Esophagus muscularis mucosa (tissue), 4 donors: ENCODE results near the gene PPFIA4. TPM values are rescaled to one million over a fixed set of nuclear protein-coding genes. Genes with fewer than 3 reads are reported as not detected.
"Not testable (repeated sequence)": the region's sequence is repeated elsewhere in the genome, so short reads cannot be mapped to it uniquely, and the experiment has no call there.

Source experiments
- DNase-seq: peaks from one replicate; pipeline ENCODE4 v3.0.0-alpha.2; 2017; ENCODE audit errors: extremely low spot score
- H3K27ac ChIP-seq, 4 donors: fragments of 200-600 bp; sonication (generic); replicated peaks in 1 of 4; 1 replicate in 3 of 4; 2 replicates in 1 of 4; pipeline ENCODE4 v1.5.1; 2016 to 2019; ENCODE audit warnings: mild to moderate bottlenecking in 1 of 4
- H3K27me3 ChIP-seq, 4 donors: fragments of 200-600 bp; sonication (generic); one replicate each; pipeline versions ENCODE4 v1.5.1 to v1.6.0; 2016 to 2019
- H3K36me3 ChIP-seq, 4 donors: fragments of 200-600 bp; sonication (generic); one replicate each; pipeline ENCODE4 v1.5.1; 2016 to 2019
- H3K4me1 ChIP-seq, 4 donors: fragments of 200-600 bp; sonication (generic); one replicate each; pipeline ENCODE4 v1.5.1; 2016 to 2019
- H3K4me3 ChIP-seq, 4 donors: fragments of 200-600 bp; sonication (generic); 1 replicate in 2 of 4; 2 replicates in 2 of 4; pipeline ENCODE4 v1.5.1; 2016 to 2019; ENCODE audit warnings: mild to moderate bottlenecking in 4 of 4, moderate library complexity in 1 of 4
- H3K9me3 ChIP-seq, 4 donors: fragments of 200-600 bp; sonication (generic); 1 replicate in 3 of 4; 2 replicates in 1 of 4; pipeline ENCODE4 v1.5.1; 2016 to 2019
- CTCF ChIP-seq, 3 experiments: fragments of 200-600 bp in 2 of 3; fragments of 450-650 bp in 1 of 3; sonication (generic) in 2 of 3; IDR thresholded peaks; one replicate each; pipeline ENCODE4 v1.5.1; 2017 to 2019; ENCODE audit warnings: antibody characterized with exemption in 3 of 3, mild to moderate bottlenecking in 2 of 3, moderate library complexity in 1 of 3
- EP300 ChIP-seq: sonication (generic); formaldehyde crosslinking; IDR thresholded peaks from one replicate; pipeline ENCODE4 v1.6.1; 2017; ENCODE audit warnings: antibody characterized with exemption
- POLR2A ChIP-seq: fragments of 450-650 bp; IDR thresholded peaks from one replicate; pipeline ENCODE4 v1.6.1; 2017; ENCODE audit warnings: antibody characterized with exemption, moderate library complexity, mild to moderate bottlenecking, low read depth
- POLR2AphosphoS5 ChIP-seq, 2 donors: sonication (generic); formaldehyde crosslinking; IDR thresholded peaks; one replicate each; pipeline ENCODE4 v1.6.1; 2017; ENCODE audit warnings: antibody characterized with exemption in 2 of 2
- WGBS: methylation state at CpG from one replicate; pipeline ENCODE4 v1.1.5; 2018; 5-methylcytosine and 5-hydroxymethylcytosine counted together
- intact Hi-C: fragments of 100-400 bp; cut with DNase I; formaldehyde crosslinking; loops from one replicate; pipeline ENCODE4 v1.15.1; 2023
- total RNA-seq, 4 donors: library from RNA; depleted of rRNA; stranded (reverse); fragments of >200 nt; gene quantifications; one replicate each; pipeline versions ENCODE4 v1.1.0 to v1.2.1, GENCODE V29; 2016

The PPFIA4 gene
- total RNA-seq, 4 donors from 2014 or later, result 0.42 to 1.6 (median 1.1) TPM

- intact Hi-C loops, result no loop called here
- Histone ChIP-seq H3K36me3 (no peaks in the 10 kb centered on the region), H3K9me3 (no peaks in the 10 kb centered on the region), H3K4me3 (no peak overlapping the region), H3K27ac (no peak overlapping the region), H3K27me3 (peaks cover 0 to 8% (median 0%) of the 10 kb centered on the region in 4 donors), H3K4me1 (no peaks in the 10 kb centered on the region)
- no peak for DNase-seq
- TF ChIP-seq POLR2A (no peak), POLR2AphosphoS5 (IDR thresholded peaks at IDR 0.05) (no peak)
- 73% methylated on average over 3 of the region's 3 CpGs for WGBS
These were observed 43.4 kb upstream of the PPFIA4 start for GRCh38 chr1:202982715-202983430.

GRCh38 chr1:202986120-202986519 lies 40.2 kb upstream of the PPFIA4 start:
- H3K4me3 ChIP-seq, H3K4me1 ChIP-seq, intact Hi-C loops, H3K9me3 ChIP-seq, H3K27ac ChIP-seq, H3K27me3 ChIP-seq, H3K36me3 ChIP-seq, DNase-seq: not testable (repeated sequence)
- WGBS, result 92% methylated on average over 9 of the region's 9 CpGs

GRCh38 chr1:202987255-202987654 lies 39.0 kb upstream of the PPFIA4 start:
- H3K36me3 ChIP-seq, result no peaks in the 10 kb centered on the region
- H3K9me3 ChIP-seq, result no peaks in the 10 kb centered on the region
- TF ChIP-seq CTCF (IDR thresholded peaks at IDR 0.05) (no peak), POLR2AphosphoS5 (IDR thresholded peaks at IDR 0.05) (no peak), EP300 (no peak)
- no peaks in the 10 kb centered on the region for H3K4me1 ChIP-seq
- 66% methylated on average over 7 of the region's 7 CpGs for WGBS
- DNase-seq, result no peak
- intact Hi-C loops, result no loop called here
- H3K27me3 ChIP-seq, result peaks cover 0 to 7% (median 0%) of the 10 kb centered on the region in 4 donors
- H3K4me3 ChIP-seq, result no peak overlapping the region
- no peak overlapping the region for H3K27ac ChIP-seq

GRCh38 chr1:202987922-202988583 lies 38.2 kb upstream of the PPFIA4 start:
- no peaks in the 10 kb centered on the region for H3K36me3 ChIP-seq
- H3K27me3 ChIP-seq, result peaks cover 0 to 7% (median 0%) of the 10 kb centered on the region in 4 donors
- H3K4me1 ChIP-seq, result no peaks in the 10 kb centered on the region
- no peak for DNase-seq
- H3K4me3 ChIP-seq, result no peak overlapping the region
- 44% methylated on average over 5 of the region's 5 CpGs for WGBS
- intact Hi-C loops, result no loop called here
- TF ChIP-seq CTCF (IDR thresholded peaks at IDR 0.05) (no peak), POLR2A (no peak), POLR2AphosphoS5 (IDR thresholded peaks at IDR 0.05) (no peak), EP300 (no peak)
- H3K27ac ChIP-seq, result no peak overlapping the region
- no peaks in the 10 kb centered on the region for H3K9me3 ChIP-seq

- Histone ChIP-seq H3K4me3 (no peak overlapping the region), H3K4me1 (no peaks in the 10 kb centered on the region), H3K36me3 (no peaks in the 10 kb centered on the region), H3K9me3 (no peaks in the 10 kb centered on the region), H3K27me3 (peaks cover 0 to 24% (median 0%) of the 10 kb centered on the region in 4 donors), H3K27ac (no peak overlapping the region)
- 84% methylated on average over 2 of the region's 2 CpGs for WGBS
- DNase-seq, result no peak
- intact Hi-C loops, result no loop called here
- no peak for TF ChIP-seq CTCF (IDR thresholded peaks at IDR 0.05)
- no peak for TF ChIP-seq EP300
- TF ChIP-seq POLR2A, result no peak
- no peak for TF ChIP-seq POLR2AphosphoS5 (IDR thresholded peaks at IDR 0.05)
These were observed 36.4 kb upstream of the PPFIA4 start for GRCh38 chr1:202989879-202990278.
